ENCODE results near the gene HMGXB4. TPM values are rescaled to one million over a fixed set of nuclear protein-coding genes. Genes with fewer than 3 reads are reported as not detected.
"Not testable (repeated sequence)": the region's sequence is repeated elsewhere in the genome, so short reads cannot be mapped to it uniquely, and the experiment has no call there.

Gene HMGXB4
- total RNA-seq, 1 donor from 2014 or later: 38.2 TPM

- H3K4me3 Mint-ChIP-seq: no peak overlapping the region
- H3K9me3 Mint-ChIP-seq: peaks cover 14% of the 10 kb centered on the region
- TF ChIP-seq, protein P1, sequence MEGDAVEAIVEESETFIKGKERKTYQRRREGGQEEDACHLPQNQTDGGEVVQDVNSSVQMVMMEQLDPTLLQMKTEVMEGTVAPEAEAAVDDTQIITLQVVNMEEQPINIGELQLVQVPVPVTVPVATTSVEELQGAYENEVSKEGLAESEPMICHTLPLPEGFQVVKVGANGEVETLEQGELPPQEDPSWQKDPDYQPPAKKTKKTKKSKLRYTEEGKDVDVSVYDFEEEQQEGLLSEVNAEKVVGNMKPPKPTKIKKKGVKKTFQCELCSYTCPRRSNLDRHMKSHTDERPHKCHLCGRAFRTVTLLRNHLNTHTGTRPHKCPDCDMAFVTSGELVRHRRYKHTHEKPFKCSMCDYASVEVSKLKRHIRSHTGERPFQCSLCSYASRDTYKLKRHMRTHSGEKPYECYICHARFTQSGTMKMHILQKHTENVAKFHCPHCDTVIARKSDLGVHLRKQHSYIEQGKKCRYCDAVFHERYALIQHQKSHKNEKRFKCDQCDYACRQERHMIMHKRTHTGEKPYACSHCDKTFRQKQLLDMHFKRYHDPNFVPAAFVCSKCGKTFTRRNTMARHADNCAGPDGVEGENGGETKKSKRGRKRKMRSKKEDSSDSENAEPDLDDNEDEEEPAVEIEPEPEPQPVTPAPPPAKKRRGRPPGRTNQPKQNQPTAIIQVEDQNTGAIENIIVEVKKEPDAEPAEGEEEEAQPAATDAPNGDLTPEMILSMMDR (IDR thresholded peaks at IDR 0.05; ENCODE audit: unreplicated experiment): peak; percentile 96
- DNase-seq (ENCODE audit: low spot score in 2 of 2, unreplicated experiment in 2 of 2): peak; percentile 52 to 84
- H3K27ac Mint-ChIP-seq: no peak overlapping the region
- no peaks in the 10 kb centered on the region for H3K36me3 Mint-ChIP-seq
- H3K4me1 Mint-ChIP-seq: peaks cover 6% of the 10 kb centered on the region
- peaks cover 50% of the 10 kb centered on the region for H3K27me3 Mint-ChIP-seq (ENCODE audit: low read depth)
Observed at GRCh38 chr22:35231585-35232084, 25.7 kb upstream of the HMGXB4 start.

DNA sequence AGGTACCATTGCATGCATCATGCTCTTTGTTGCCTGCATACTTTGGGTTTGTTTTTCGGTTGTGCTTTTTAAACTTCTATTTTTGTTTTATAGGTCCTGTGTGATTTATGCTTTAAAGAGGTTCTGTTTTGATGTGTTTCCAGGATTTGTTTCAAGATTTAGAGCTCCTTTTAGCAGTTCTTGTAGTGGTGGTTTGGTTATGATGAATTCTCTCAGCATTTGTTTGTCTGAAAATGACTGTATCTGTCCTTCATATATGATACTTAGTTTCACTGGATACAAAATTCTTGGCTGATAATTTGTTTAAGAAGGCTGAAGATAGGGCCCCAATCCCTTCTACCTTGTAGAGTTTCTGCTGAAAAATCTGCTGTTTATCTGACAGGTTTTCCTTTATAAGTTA, 18.5 kb upstream of the HMGXB4 start:
- not testable (repeated sequence) for H3K4me3 Mint-ChIP-seq; H3K36me3 Mint-ChIP-seq; H3K27ac Mint-ChIP-seq; H3K4me1 Mint-ChIP-seq; DNase-seq (ENCODE audit: low spot score in 2 of 2, unreplicated experiment in 2 of 2)
- Mint-ChIP-seq H3K9me3 (peaks cover 54% of the 10 kb centered on the region), H3K27me3 (ENCODE audit: low read depth) (peaks cover 18% of the 10 kb centered on the region)

GRCh38 chr22:35244507-35244906, 12.8 kb upstream of the HMGXB4 start:
- not testable (repeated sequence) for H3K36me3 Mint-ChIP-seq; H3K4me3 Mint-ChIP-seq; H3K4me1 Mint-ChIP-seq; H3K27me3 Mint-ChIP-seq (ENCODE audit: low read depth); DNase-seq (ENCODE audit: low spot score in 2 of 2, unreplicated experiment in 2 of 2); H3K27ac Mint-ChIP-seq
- H3K9me3 Mint-ChIP-seq: peaks cover 23% of the 10 kb centered on the region

DNA sequence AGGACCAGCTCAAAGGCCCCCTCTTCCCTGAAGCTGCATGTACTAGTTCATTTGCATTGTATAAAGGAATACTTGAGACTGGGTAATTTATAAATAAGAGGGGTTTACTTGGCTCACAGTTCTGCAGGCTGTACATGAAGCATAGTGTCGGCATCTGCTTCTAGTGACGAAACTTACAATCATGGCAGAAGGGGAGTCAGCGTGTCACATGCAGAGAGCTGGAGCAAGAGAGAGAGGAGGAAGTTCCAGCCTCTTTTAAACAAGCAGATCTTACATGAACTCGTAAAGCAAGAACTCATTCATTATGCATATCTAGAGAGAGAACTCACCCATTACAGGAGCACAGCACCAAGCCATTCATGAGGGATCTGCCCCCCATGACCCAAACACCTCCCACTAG, 7.1 kb upstream of the HMGXB4 start:
- no peaks in the 10 kb centered on the region for H3K4me1 Mint-ChIP-seq
- TF ChIP-seq, protein P1 (IDR thresholded peaks at IDR 0.05; ENCODE audit: unreplicated experiment): no peak
- no peaks in the 10 kb centered on the region for H3K9me3 Mint-ChIP-seq
- no peak overlapping the region for H3K4me3 Mint-ChIP-seq
- no peaks in the 10 kb centered on the region for H3K36me3 Mint-ChIP-seq
- DNase-seq (ENCODE audit: low spot score in 2 of 2, unreplicated experiment in 2 of 2): no peak
- no peak overlapping the region for H3K27ac Mint-ChIP-seq
- H3K27me3 Mint-ChIP-seq (ENCODE audit: low read depth): no peaks in the 10 kb centered on the region

GRCh38 chr22:35253946-35254345, 3.3 kb upstream of the HMGXB4 start:
- Mint-ChIP-seq H3K27me3 (ENCODE audit: low read depth) (no peaks in the 10 kb centered on the region), H3K36me3 (no peaks in the 10 kb centered on the region), H3K27ac (no peak overlapping the region), H3K9me3 (no peaks in the 10 kb centered on the region), H3K4me3 (no peak overlapping the region), H3K4me1 (peaks cover 15% of the 10 kb centered on the region)
- no peak for DNase-seq (ENCODE audit: low spot score in 2 of 2, unreplicated experiment in 2 of 2)
- TF ChIP-seq, protein P1 (IDR thresholded peaks at IDR 0.05; ENCODE audit: unreplicated experiment): no peak

- H3K4me3 Mint-ChIP-seq: peak overlapping the region; percentile 93
- no peak for DNase-seq (ENCODE audit: low spot score in 2 of 2, unreplicated experiment in 2 of 2)
- H3K27me3 Mint-ChIP-seq (ENCODE audit: low read depth): no peaks in the 10 kb centered on the region
- peaks cover 22% of the 10 kb centered on the region for H3K4me1 Mint-ChIP-seq
- TF ChIP-seq, protein P1 (IDR thresholded peaks at IDR 0.05; ENCODE audit: unreplicated experiment): no peak
- no peaks in the 10 kb centered on the region for H3K9me3 Mint-ChIP-seq
- H3K36me3 Mint-ChIP-seq: no peaks in the 10 kb centered on the region
- H3K27ac Mint-ChIP-seq: peak overlapping the region; percentile 94
Observed at GRCh38 chr22:35257002-35257320, 332 bp upstream of the HMGXB4 start.

Data from mesothelial cell of epicardium (in vitro differentiated cells).